GM21786 (cell line): ENCODE data around the gene CHST8.

Experiments
- ATAC-seq: cut with Tn5 transposase; IDR thresholded peaks from one replicate; pipeline ENCODE4 v1.9.1; 2021; ENCODE audit not compliant: unreplicated experiment

The CHST8 gene

DNA sequence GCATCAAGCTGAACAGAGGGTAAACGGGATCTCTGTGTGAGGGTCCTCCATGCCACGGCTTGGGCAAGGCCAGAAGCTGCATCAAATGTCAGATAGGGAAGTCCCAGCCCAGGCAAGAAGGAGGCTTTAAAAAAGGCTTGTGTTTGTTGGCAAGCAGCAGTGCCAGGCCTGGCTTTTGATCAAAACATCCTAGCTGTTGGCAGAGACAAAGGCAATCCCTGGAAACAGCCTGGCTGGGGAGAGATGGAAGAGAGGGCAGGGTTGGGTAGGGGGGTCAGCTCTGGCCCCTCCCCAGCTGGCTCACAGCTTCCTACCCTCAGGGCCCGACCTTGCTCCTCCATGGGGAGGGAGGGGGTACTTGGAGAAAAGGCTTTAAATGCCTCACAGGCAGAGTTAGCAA is 113.2 kb downstream of the CHST8 start:
- no peak for ATAC-seq

DNA sequence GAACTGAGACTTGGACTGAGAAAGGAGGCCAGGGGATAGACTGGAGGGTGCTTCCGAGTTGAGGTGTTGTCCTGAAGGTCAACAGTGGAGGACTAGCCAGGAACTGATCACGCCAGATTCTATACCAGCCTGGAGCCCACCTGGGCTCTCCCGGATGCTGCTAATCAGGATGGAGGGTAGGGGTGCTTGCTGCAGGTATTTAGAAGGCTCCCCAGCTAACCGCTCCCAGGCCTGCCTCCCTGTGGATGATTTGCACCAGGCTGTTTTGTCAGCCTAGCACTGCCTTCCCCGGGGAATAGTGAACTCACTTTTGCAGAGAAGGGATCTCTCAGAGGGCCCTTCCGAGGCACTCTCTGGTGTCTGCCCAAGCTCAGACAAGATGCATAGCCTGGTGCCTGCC is 114.4 kb downstream of the CHST8 start:
- no peak for ATAC-seq

DNA sequence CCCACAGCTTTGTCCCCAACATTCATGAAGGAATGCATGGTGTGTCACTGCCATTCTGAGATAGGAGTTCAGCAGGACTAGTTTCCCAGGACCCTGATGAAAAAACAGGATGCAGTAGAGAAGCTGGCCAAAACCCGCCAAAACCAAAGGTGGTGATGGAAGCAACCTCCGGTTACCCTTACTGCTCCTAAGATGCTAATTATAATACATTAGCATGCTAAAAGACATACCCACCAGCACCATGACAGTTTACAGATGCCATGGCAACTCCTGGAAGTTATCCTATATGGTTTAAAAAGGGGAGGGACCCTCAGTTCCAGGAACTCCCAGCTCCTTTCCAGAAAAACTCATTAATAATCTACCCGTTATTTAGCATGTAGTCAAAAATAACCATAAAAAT is 115.0 kb downstream of the CHST8 start:
- no peak for ATAC-seq

DNA sequence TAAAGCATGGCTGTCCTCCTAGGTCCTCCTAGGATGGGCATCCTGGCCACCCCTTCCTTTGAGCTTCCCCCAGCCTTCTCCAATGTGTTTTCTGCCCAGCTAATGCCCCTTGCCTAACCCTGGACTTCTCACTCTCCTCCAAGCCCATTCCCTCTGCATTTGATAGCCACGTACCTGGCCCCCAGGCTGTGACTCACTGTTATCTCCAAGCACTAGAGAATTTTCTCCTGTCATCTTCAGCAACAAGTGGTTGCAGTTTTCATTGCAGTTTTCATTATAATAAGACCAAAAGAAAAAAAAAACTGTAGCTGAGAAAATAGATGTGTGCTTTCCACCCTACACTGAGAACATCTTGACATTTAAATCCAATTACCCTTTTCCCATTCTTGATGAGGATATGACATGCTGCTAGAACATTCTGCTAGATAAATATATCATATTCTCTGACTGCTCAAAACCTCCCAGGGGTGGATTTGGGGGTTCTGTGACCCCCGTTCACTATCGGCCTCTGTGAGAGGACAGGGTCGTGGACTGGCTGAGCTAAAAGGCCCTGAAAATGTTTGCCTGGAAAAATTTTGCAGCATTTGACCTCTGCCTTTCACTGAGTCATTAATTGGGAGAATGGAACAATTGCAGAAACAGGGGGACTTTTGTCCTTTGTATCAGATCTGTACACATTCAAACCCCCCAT is 116.1 kb downstream of the CHST8 start:
- no peak for ATAC-seq

DNA sequence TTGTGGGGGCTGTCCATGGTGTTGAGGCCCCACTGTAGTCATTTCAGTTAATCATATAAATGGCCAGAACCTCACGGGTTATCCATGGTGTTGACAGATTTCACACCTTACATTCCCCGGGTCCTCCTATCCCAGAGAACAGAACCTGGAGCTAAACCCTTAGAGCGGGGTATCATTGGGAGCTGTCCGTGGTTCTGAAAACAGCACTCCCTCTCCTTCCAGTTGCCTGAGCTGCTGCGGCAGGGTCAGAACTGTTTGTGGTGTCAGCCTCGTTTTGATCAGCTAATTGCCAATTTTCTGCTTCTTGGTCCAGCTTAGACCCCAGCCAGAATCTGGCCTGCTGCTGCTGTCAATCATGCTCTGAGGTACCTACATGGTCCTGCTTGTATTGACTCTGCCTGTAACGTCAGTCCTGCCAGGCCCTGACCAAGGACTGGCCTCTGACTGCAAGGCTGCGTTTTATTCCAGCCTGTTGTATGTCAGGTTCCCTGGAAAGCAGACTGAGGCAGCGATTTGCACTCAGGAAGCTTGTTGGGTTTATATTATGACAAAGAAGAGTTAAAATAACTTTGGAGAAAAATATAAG is 119.2 kb downstream of the CHST8 start:
- no peak for ATAC-seq

DNA sequence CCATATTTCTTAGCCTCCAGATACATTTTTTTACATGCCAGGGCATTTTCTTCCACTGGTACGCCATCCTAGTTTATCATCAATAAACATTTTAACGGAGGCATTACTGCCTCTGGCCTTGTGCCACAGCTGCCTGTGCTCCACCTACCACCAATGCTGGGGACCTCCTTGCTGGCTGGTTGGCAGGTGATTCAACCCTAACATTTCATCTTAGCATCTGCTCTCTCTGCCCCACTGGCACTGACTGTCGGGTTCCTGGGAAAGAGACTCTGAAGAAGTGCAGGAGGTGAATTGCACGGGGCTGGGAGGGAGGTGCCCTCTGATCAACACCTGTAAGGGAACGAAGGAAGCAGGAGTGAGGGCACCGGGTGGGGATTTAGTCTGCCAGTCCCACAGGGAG is 123.5 kb downstream of the CHST8 start:
- ATAC-seq: no peak

DNA sequence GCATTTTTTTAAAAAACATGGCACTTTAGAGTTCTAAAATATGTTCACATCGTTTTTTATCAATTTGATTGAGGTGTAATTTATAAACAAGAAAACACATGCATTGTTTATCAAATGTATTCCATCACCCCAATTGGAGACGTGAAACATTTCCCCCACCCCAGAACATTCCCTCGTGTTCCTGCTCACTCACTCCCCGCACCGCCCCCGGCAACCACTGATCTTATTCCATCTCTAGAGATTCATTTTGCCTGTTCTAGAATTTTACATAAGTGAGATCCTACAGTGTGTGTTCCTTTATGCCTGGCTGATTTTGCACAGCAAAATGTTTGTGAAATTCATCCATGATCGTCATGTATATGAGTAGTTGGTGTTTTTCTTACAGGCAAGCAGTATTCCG is 124.4 kb downstream of the CHST8 start:
- ATAC-seq: no peak

DNA sequence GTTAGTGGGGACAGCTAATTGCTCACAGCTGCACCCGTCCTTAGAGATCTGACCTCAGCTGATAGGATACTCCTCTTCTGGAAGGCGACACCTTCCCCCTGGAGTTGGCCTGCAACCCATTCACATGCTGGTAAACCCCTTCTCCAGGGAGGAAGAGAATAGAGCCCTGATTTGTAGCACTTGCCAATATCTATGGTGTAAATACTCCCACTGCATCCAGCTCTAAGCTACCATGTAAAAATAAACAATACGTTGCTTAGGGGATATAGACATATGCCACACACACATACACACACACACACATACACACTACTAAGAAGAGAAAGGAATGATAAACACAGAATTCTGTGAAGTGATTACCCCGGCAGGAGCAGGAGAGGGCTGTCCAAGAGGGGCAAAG is 125.5 kb downstream of the CHST8 start:
- no peak for ATAC-seq

DNA sequence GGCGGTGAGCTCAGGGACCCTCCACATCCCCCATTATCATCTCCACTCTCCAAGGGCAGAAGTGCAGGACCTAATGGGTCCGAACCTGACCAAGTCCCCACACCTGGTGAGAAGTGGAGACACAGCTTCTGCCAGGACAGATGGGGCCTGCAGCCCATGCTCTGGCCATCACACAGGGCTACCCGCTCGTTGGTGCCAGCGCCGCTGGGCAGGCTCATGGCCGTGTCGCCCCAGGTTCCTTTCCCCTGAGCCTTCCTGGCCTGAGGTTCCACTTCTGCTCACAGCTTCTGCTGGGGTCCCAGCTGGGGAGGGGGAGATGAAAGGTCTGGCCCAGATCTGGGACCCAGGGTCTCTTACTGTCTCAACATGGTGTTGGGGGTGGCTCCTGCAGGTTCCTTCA is 126.5 kb downstream of the CHST8 start:
- no peak for ATAC-seq

DNA sequence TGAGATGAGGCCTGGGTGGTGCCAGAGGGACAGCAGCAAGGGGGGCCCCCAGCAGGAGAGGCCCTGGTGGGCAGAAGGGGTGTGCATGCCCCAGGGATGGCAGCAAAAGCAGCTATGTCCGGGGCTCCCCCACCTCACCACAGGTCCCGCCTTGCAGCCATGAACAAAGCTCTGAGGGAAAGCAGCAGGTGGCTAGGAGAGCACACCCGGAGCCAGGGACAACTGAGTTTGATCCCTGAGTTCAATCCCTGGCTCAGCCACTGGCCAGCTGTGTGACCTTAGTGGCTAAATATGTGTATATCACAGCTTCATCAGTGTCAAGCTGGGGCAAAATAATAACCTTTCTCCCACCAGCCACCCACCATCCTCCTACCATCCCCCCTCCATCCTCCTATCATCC is 127.3 kb downstream of the CHST8 start:
- no peak for ATAC-seq

DNA sequence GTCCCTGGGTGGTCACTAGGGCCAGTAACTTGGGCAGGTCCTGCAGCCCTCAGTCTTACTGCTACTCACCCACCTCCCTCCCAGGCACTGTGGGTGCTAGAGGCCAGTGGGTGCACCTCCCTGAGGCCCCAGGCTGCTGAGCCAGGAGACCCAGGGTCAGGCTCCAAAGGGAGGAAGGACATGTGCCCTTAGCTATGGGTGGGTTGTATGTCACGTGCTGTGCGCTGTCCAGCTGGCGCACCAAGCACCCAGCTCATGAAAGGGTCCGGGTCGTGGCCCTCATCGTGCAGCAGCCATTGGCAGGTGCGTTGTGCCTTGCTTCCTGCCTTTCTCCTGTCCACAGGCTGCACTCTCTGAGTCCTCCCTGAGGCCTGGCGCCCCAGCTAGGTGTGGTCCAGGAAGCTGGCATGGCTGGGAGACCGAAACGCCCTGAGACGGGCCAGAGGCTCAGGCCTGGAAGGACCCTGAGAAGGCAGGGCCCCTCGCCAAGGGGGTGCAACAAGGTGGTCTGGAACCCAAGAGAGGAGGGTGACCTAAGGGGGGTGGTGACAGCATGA is 127.9 kb downstream of the CHST8 start:
- ATAC-seq: no peak

DNA sequence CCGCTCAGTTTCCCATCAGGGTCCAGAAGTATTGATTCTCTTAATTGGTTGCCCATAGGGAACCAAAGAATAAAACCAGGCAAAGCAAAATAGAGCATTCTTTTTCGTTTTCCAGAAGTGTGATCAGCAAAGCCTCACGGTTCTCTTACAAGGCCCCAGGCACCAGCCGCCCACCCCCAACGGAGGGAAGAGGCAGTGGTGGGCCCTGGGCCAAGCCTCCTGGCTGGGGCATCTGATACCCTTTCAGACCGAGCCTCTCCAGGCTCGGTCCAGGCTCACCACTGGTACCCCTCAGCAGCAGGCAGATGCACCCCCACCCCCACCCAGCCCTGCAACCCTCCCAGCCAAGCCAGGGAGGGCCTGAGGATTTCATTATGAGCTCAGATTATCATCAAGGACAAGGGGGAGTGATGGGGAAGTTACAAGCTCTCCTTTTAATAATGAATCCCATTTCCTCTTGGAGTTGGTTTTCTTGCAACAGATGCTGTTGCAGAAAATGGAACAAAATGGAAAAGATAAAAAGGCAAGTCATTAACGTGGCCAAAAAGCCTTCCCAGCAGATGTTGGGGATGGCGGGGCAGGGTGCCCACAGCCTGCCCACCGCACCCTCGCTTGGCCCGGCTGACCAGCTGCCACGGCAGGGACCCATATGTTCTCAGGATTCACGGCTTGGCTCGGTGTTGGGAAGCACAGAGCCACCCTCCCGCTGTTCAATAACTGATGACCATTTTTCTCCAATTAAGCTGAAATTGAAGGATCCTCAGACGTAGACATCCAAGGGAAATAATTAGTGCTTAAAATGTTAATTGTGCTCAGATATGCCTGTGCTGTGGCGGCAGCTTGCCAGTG is 129.1 kb downstream of the CHST8 start:
- no peak for ATAC-seq

DNA sequence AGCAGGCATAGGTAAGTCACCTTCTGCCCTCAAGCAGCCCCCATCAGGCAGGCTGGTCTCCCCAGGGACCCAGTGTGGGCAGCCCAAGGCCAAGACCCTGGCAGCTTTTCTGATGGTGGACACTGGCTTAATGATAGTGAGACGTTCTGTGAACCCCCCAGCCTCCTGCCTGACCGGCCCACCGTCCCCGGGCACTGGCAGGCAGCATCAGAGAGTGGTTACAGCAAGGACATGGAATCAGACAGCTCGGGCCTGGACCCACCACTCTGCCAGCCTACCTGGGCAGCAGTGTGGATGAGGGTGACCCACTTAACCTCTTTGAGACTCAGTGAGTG is 129.7 kb downstream of the CHST8 start:
- ATAC-seq: no peak

DNA sequence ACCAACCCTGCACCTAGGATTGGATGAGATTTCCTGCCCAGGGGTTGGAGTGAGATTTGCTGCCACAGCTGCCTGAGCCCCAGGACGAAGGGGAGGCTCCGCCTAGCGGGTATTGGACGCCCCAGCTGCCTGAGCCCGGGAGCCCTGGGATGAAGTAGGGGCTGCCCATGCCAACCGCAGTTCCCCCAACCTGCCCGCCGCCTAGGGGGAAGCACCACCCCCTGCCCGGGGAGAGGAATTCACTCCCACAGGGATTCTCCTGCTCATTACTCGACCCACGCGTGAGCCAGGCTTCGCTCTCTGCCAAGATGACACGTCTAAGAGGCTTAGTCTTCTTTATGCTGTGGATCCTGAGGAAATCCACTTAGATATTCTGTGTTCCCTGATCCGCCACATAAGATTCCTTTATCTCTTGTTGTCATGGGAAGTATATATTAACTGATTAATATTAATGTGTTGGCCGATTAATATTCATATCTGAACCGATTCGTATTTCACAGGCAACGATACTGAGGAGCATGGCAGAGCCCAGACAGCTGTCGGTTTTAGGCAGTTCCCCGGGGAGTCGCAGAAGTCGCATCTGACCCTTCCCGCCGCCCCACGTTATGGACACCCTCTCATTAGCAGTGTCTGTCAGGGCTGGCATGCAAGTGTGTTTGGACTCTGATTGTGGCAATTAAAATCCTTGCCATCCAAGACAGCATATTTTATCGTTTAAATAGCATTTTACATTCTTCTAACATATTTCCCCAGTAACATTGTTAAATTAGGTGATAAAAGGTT is 130.5 kb downstream of the CHST8 start:
- no peak for ATAC-seq

DNA sequence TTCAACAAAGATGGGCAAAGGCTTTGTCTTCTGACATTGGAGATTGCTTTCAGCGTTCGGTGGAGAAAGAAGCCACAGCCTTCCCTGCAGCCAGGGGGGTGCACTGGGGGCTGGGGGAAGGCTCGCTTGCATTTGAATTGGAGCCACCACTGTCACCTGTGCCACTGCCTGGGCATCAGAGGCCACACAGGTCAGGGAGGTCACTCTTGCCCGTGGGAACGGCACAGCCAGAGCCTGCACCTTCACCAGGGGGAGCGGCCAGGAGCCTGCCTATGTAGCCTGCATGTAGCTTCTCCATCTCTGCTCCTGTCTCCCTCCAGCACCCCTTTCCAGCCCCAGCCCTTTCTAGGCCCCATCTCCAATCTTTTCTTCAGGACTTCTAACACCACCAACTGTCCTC is 131.2 kb downstream of the CHST8 start:
- ATAC-seq: no peak

DNA sequence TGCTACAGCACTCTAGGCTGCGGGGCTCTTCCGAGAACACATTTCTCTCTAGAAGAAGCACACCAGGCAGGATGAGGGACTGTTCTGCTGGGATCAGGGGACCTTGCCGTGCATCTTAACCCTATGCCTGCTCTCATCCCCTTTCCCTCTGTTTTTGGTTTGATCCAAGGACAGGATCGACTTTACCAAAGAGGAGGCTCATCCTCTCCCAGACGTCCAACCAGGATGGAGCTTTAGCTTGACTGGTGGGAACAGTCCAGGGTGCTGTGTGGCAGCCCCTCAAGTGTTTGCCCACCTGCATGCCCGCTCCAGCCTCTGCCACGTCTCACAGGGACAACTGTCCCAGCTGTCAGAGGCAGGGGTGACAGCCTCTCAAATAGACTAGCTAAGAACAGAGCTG is 132.6 kb downstream of the CHST8 start:
- no peak for ATAC-seq

DNA sequence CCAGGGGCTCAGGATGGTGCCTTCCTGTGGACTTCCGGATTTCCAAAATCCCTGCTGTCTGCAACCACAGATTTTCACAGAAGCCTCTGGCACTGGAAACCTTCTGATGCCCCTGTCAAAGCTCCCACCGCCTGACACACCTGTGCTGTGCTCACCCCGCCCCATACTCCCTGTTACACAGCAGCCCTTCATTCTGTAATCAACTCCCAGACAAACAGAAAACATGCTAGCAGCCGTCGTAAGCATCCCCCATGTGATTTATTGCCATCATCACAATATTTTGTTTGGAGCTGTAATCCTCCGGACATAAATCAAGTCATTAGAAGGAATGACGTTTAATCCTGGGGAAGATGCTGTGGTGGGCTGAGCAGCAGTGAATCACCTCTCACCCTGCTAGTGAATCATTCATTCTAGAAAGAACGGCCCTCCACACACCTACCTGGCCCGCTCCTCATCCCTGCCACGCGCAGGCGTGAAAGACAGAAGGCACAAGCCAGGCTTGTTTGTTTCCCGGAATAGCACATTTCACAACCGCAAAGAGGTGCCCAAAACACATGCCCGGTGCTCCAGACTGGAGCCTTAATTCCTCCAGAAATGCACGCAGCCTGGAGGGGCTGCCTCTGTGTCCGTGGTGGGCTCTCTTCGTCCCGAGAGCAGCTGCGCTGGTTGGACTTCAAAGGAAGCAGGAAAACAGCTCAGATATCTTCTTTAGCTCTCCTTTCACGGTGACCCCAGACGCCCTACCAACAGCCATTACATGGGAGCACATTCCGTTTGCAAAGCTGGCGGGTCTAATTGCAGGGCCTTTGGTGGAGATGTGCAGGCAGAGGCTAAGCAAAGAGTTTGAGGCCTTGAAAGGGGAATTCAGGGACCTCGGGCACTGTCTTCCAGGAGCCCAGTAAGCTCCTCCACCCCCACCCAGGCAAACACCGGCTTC is 133.6 kb downstream of the CHST8 start:
- ATAC-seq: no peak

DNA sequence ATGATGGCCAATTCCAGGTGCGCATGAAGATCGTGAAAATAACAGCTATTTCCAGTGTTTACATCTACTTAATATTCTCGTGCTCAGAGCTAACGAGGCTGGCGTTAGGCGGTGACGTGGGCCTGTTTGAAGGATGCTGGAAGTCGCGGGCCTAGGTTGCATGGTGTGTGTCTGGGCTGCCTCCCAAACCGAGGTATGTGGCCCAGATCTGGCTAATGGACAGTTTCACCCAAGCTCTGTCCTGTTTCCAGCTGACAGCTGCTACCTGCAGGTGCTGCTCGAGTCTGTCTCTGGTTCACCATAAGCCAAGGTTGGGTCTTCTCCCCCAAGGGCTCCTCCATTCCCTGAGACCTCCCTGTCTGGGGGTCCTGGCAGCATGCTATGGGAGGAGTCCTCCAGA is 134.4 kb downstream of the CHST8 start:
- ATAC-seq: no peak

DNA sequence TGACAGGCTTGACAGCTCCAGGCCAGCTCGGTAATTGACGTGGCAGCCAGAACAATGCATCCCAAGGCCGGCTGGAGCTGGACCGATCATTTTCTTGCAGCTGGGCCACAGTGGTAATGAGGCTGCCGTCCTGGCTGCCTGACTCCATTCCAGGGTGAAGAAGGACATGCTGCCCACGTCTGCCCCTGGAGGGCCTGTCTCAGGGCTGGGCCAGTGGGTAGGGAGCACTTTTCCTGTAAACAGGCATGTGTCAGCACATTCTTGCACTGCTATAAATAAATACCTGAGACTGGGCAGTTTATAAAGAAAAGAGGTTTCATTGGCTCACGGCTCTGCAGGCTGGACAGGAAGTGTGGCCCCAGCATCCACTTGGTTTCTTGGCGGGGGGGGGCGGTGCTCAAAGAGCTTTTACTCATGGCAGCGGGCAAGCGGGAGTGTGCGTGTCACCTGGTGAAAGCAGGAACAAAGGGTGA is 136.8 kb downstream of the CHST8 start:
- ATAC-seq: no peak

DNA sequence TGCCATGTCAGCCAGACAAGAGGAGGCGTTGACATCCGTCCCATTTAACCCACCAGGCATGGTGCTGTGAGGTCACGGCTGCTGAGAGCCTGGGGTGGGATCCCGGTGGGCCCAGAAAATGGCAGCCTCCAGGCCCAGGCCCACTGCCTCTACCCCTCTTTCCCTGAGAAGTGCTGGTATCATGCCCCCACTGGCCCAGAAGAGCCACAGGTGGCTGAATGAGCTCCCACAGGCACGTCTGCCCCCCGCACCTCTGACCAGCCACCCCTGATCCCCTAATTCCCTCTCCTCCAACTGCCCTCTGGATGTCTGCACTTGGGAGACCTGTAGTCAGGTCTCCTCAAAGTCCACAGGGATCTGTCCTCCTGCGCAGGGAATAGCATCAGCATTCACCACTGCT is 137.6 kb downstream of the CHST8 start:
- no peak for ATAC-seq
